GM19372 (cell line): Measurements from ENCODE around the gene ABO.
"Not testable (repeated sequence)": the region's sequence is repeated elsewhere in the genome, so short reads cannot be mapped to it uniquely, and the experiment has no call there.

ENCODE experiments used
- ATAC-seq: cut with Tn5 transposase; IDR thresholded peaks from one replicate; pipeline ENCODE4 v1.9.1; 2021; ENCODE audit warnings: mild to moderate bottlenecking, low read depth, moderate library complexity; ENCODE audit not compliant: unreplicated experiment

The ABO gene

DNA sequence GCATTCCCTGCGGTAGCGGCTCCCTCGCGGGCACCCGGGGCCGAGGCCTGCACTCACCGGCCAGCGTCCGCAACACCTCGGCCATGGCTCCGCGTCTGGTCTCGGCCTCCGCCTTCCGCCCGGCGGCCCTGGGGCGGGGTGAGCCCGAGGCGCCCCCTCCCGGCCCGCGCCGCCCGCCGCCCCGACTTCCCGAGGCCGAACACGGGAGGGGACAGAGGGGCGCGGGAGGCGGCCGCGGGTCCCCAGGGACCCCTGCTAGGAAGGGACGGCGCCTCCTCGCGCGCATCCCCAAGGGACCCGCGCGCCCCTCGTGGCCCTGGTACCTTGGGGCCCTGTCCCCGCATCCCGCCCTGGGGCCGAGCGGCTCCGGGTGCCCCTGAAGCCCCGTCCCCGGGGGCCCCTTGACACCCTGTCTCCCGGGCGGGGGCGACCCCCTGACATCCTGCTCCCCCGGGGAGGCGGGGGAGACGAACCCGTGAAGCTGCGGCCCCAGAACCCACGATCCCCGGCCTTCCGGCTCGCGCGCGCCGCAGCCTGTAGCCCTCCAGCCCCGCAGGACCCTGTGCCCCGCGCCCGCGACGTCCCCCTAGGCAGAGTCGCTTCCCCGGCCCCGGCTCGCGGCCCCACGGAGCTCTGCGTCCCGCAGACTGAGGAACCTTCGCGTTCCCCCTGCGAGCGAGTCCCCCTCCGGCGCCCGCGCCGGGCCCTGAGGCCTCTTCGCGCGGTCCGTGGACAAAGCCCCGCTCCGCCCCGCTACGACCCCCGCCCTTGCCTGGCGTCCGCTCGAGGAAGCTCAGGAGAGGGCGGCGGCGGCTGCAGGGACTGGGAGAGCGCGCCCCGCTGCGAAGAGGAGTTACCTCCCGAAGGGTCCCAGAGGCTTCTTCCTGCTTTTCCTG is at the start of gene ABO:
Gene ABO, minus strand, starts transcription at position 97 of the 896 bp plus-strand sequence.
- no peak for ATAC-seq

GRCh38 chr9:133323991-133324703 is 49.1 kb upstream of the ABO start:
- ATAC-seq: no peak

- ATAC-seq: no peak
Measured at GRCh38 chr9:133323211-133323610, 48.2 kb upstream of the ABO start.

DNA sequence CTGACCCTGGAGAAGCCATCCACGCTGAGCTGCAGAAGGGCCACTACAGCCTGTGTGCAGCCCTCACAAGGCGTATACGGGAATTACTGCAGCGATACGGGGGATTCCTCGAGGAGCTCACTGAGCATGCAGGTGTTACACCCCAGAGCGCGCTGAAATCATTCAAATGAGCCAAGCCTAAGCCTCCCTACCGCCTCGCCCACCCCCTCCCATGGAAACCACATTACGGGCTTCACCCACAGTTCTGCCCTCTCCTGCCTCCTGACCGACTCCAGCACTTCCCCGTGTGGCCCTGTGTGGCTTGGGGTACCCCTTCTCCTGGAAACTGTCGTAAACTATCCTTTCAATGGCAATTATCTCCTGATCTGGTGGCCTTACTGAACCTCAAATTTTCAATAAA is 47.7 kb upstream of the ABO start:
- no peak for ATAC-seq

DNA sequence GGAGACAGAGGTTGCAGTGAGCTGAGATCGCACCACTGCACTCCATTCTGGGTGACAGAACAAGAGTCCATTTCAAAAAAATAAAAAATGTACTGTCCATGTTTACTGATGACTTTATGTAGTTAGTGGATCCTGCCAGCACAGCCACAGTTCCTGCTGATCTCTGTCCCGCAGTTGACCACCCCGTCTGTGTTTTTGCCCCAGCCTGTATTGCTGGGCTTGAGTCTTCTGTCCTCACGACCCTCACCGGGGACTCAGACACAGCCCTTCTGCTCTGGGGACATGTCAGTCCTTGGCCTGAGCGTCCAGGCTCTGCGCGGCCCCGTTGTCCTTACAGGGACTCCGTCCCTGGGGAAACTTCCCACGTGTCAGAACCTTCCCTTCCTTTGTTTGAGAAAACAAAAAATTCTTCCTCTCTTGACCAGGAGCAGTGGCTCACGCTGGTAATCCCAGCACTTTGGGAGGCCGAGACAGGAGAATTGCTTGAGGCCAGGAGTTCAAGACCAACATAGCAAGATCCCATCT is 46.5 kb upstream of the ABO start:
- ATAC-seq: no peak

DNA sequence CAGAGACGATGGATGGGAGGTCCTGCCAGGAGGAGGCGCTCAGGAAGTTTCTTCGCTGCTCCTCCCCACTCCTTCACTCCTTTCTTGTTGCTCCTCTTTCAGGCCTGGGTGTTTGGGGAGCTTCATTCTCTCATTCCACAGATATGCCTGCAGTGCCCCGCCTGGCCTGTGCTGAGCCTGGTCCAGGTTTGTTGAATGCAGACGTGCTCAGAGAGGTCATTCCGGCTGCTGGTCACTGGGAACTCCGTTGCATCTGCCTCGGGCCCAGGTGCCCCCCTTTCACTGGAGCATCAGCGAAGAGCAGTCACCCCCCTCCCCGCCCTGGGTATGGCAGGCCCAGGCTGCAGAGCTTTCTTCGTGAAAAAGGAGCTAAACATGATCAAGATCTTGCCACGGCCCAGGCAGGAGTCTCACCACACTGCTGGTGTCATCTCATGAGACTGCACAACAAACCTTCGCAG is 45.5 kb upstream of the ABO start:
- no peak for ATAC-seq

DNA sequence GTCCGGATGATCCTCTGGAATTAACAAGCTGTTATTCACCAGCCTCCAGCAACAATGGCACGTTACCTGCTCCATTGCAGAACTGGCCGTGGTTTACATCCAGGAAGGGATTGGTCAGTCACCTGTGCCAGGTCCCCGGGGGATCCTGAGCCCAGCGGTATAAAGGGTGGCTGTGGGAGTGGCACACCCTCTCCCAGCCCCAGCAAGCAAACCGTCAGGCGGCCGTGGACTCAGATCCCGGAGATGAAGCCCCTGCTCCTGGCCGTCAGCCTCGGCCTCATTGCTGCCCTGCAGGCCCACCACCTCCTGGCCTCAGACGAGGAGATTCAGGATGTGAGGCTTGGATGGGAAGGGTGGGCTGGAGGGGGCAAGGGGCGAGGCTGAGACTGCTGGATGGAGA is 42.5 kb upstream of the ABO start:
- ATAC-seq: not testable (repeated sequence)

GRCh38 chr9:133315997-133316396 is 41.0 kb upstream of the ABO start:
- ATAC-seq: no peak

DNA sequence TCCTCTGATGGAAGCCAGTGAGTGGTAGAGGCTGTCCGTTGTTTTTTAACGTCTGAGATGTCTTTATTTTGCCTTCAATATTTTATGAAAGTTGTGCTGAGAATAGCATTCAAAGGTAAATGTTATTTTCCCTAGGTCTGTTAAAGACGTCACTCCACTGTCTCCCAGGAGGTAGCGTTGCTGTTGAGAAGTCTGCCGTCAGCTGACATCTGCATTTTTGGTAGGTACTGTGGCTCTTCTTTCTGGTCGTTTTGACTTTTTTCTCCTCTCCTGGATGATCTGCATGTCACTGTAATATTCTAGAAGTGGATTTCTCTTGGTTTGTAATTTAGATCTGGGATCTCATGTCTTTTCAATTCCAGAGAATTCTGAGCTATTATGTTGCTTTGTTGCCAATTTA is 34.6 kb upstream of the ABO start:
- ATAC-seq: no peak

DNA sequence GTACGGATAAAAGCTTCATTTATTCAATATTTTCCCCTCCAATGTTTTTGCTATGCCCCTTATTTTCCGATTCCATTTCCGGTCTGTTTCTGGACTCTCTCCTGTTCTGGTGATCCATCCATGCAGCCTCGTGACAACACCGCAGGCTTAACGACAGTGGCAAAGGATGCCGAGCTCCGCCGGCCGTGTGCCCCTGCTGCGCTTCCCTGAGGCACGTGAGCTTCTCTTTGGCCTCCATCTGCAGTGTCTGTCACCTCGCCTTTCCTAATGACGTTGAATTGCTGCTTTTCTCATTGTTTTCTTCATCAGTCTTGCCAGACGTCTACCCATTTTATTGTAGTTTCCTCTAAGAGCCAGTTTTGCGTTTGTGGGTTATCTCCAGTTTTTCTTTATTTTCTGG is 32.3 kb upstream of the ABO start:
- no peak for ATAC-seq

DNA sequence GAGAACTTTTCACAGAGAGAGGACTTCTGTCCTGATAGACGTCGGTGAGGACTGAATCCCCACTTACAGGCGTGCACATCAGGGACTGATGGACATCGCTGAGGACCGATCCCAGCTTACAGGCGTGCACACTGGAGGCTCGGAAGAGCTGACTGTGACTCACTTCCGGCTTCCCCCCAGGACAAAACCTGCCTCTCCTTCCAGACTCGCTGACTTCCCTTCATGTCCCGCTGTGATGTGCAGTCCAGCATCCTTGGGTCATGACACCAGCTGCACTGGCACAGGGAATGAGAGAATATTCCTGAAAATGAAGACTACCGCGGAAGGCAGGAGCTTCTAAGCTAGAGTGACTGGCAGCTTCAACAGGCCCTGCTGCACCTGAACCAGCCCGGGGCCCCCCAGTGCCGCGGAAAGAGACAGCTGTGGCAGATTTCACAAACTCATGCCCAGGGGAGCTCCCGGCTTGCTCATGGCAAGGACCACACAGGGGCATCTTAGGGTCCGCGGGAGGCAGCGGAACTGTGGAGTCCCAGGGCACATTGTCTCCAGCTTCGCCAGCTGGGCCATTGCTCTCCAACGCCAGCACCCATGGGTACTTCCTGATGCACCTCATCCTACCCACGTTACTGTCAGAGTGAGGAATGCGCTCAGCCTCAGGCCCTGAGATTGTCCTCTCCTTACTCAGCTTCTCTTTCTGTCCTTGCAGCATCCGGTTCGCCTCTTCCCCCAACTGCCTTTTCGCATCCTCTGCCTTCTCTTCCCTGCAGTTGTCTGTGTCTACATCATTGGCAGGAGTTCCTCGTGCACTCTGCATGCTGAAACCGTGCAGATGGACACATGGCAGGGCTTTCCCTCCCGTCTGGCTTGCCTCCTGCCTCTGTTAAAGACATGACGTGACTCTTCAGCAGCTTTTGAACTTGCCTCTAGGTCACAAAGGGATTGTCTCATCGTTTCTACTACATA is 31.5 kb upstream of the ABO start:
- no peak for ATAC-seq

DNA sequence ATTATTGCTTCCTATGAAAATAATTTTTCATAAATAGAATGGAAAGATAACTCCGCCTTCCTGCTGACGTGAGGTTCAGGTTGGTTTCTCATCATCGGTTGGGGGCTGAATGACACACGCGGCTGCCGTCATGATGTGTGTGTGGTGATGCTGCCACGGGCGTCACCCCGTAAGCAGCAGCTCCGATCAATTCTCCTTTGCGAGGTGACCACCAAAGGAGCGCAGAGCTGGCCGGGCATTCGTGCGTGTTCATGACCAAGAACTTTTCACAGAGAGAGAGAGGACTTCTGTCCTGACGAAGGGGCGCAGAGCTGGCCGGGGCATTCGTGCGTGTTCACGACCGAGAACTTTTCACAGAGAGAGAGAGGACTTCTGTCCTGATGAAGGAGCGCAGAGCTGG is 30.7 kb upstream of the ABO start:
- no peak for ATAC-seq

- ATAC-seq: no peak
Measured at GRCh38 chr9:133304477-133305377, 29.7 kb upstream of the ABO start.

- ATAC-seq: no peak
Measured at GRCh38 chr9:133304158-133304470, 29.1 kb upstream of the ABO start.

DNA sequence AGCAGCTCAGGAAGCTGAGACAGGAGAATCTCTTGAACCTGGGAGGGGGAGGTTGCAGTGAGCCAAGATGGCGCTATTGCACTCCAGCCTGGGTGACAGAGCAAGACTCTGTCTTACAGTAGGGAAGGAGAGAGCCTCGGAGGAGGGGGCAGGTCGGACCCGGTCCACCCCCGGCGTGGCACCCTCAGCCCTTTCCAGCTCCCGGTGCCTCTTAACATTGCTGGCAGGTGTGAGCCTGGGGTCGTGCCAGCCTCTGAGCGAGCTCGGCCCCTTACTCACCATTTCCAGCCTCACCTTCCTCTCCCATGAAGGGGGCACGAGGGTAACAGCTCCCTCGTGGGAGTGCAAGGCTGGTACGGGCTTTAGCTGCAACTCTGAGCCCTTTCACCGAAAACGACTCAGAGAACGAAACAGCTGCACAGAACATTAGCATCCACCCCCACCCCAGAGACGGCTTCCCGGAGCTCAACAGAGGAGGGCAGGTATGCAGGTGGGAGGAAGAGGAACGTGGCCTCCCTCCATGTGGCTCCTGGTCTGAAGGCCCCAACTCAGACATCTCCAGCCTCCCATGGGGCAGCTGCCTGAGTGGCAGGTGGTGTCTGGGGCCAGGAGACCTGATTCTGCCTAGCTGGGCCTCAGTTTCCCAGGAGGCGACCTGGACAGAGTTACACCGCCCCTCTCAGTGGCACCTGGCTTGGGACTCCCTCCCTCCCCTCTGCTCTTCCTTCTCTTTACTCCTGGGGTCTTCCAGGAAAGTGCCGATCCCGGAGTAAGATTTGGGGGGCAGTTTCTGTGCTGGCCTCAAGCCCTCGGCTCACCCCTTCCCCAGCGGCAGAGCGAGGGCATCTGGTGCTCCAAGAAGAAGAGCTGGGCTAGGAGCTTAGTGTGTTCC is 28.5 kb upstream of the ABO start:
- ATAC-seq: no peak

- ATAC-seq: no peak
Measured at GRCh38 chr9:133301253-133302230, 26.5 kb upstream of the ABO start.

GRCh38 chr9:133299996-133300395 is 25.0 kb upstream of the ABO start:
- ATAC-seq: not testable (repeated sequence)
